ENCODE results near the gene SIKE1.
"Not testable (repeated sequence)": the region's sequence is repeated elsewhere in the genome, so short reads cannot be mapped to it uniquely, and the experiment has no call there.

Gene SIKE1

DNA sequence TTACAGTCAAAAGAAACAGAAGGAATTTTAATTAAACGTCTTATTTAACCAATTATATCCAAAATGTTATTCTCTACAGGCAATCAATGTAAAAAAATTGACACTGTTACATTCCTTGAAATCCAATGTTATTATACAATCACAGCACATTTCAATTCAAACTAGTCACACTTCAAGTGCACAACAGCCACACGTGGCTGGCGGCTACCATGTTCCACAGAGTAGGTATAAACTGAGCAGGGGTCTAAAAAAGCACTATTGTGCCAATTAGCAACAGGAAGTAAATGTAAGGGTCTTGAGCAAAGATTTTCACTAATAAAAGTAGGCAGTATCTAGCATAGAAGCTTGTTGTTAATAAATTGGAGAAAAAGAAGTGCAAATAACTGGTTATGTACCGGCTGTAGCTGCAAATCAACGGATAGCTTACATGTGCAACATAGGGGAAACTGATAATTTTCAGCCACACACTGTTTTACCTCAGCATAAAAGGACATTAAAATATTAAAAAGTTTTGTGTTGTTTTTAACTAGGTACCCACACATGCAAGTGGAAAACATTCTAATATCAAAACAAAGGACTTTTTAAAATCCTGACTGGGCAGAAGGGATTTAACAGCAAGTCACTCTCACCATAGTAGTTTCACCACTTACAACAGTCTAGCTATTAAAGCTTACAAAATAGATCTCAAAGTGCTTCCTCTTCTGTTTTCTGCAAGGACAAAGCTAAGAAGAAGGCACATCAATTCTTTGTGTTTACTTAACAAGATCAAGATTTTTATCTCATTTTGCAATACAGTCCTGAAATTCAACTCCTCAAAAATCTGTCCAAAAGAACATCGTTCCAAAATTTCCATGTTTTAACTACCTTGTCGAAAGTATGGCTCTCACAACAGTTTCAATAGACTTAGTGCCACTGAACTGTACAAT is 25.2 kb downstream of the SIKE1 start:
- DNase-seq, result no peak

DNA sequence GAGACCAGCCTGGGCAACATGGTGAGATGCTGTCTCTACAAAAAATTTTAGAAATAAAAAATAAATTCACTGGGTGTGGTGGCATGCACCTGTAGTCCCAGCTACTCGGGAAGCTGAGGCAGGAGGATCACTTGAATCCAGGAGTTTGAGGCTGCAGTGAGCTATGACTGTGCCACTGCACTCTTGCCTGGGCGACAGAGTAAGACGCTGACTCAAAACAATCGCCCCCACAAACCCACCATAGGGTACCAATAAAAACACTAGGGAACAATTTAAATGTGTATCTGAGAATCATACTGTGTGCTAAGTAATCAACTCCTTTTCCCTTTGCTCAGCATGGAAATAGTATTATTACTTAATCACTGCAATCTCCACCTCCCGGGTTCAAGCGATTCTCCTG is 26.8 kb downstream of the SIKE1 start:
- not testable (repeated sequence) for DNase-seq

DNA sequence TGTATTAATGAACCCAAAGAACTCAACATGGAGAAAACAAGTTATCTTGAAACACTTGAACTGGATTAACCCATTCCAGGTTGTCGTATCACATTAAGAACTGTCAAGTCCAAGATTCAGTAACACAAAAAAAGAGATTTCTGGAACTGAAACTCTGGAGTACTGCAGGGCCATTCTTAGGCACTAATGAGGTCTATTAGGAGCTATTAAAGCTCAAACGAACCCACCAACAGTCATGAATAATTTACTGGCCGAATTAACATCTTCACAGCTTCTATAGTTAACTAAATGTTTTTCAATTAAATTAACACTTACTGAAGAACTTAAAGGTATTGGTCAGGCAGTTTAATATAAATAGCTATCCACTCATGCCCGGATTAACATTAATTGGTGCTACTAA is 27.3 kb downstream of the SIKE1 start:
- no peak for DNase-seq

DNA sequence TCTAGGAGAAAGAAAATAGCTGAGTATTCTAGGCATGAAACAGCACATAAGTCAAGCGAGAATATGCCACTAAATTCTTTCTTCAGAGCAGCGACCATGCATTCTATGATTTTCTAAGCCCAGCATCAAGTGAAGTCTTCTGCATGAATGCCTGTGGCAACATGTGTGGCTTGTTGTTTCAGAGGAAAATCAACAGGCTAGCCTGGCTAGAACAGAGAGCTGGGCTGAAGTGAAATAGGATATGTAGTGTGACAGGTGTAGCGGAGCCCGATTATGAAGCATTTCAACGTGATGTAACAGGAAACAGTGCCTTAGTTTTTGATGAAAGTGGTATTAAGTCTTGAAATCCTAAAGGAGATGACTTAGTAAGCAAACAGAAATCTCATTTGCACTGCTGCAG is 29.7 kb downstream of the SIKE1 start:
- DNase-seq, result no peak

GRCh38 chr1:114749835-114750234 is 30.6 kb downstream of the SIKE1 start:
- no peak for DNase-seq

GRCh38 chr1:114746450-114747121 is 33.9 kb downstream of the SIKE1 start:
- no peak for DNase-seq

DNA sequence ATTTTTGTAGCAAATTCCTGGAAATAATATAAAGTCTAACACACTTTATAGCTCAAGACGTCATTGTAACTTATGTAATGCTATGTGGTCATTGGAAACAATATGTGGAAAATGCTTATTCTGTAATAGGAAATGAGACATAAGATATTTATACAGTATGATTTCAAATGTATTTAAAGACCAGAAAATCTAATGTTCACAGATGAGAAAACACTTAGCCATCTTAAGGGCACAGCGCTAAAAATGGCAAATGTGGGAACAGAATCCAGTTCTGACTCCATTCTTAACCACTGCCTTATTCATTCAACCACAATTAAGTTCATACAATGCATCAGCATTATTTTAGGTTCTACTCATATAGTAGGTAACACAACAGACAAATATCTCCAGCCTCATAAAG is 35.2 kb downstream of the SIKE1 start:
- no peak for DNase-seq

GRCh38 chr1:114741963-114742746 is 38.3 kb downstream of the SIKE1 start:
- DNase-seq, result no peak

- no peak for DNase-seq
Observed at GRCh38 chr1:114740331-114740730, 40.2 kb downstream of the SIKE1 start.

- DNase-seq, result no peak
Observed at GRCh38 chr1:114737314-114737849, 43.1 kb downstream of the SIKE1 start.

- no peak for DNase-seq
Observed at GRCh38 chr1:114735479-114735878, 45.0 kb downstream of the SIKE1 start.

- no peak for DNase-seq
Observed at GRCh38 chr1:114729782-114730181, 50.7 kb downstream of the SIKE1 start.

GRCh38 chr1:114728553-114728952 is 51.9 kb downstream of the SIKE1 start:
- no peak for DNase-seq

DNA sequence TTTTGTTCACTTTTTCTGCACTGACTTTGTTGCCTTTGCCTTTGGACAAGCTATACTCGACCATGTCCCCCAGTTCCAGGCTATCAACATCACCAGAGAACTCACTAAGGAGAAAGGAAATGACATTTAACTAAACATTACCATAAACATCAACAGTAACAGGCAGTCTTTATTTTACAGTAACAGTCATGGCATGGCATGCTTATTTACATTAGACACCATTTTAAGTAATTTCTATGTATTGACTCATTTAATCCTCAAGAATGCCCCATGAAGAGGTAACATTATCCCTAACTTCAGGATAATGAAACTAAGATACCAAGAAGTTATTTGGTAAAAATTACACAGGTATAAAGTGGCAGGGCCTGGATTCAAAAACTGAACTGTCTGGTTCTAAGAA is 55.3 kb downstream of the SIKE1 start:
- no peak for DNase-seq

DNA sequence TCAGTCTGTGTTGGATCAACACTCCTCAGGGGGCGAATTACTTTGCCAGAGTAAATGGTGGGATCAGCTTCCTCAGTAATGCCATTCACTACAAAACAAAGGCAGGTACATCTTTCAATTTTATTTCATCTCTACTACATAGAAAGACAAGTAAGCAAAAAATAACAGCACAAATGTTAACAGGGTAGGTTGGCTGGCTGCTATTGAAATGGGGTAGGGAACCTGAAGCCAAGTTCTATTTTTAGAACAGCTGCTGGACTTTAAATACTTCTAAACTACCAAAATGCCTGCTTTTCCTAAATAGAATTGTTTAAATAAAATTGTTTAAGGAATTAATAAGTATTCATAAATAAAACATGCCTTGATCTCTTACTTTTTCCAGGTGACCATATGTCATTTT is 56.6 kb downstream of the SIKE1 start:
- no peak for DNase-seq

GRCh38 chr1:114723457-114723856 is 57.0 kb downstream of the SIKE1 start:
- no peak for DNase-seq

- no peak for DNase-seq
Observed at GRCh38 chr1:114720492-114720891, 60.0 kb downstream of the SIKE1 start.
